Epithelial cell of prostate (primary cell): ENCODE results near the gene MYADML2.
"Not testable (repeated sequence)": the region's sequence is repeated elsewhere in the genome, so short reads cannot be mapped to it uniquely, and the experiment has no call there.

Experiments used
- DNase-seq: peaks from one replicate; pipeline ENCODE4 v3.0.0-alpha.2; 2011; ENCODE audit warnings: low read depth, low spot score
- H3K27ac ChIP-seq: fragments of 450-650 bp; 2 replicates; pipeline ENCODE4 v1.5.1; 2017; ENCODE audit warnings: mild to moderate bottlenecking

Gene MYADML2

GRCh38 chr17:81960130-81960958 is 13.3 kb upstream of the MYADML2 start:
- no peak for DNase-seq
- H3K27ac ChIP-seq: no peak overlapping the region

GRCh38 chr17:81959362-81960129 is 12.5 kb upstream of the MYADML2 start:
- H3K27ac ChIP-seq: no peak overlapping the region
- no peak for DNase-seq

- no peak overlapping the region for H3K27ac ChIP-seq
- DNase-seq: no peak
Observed at GRCh38 chr17:81958633-81959342, 11.8 kb upstream of the MYADML2 start.

GRCh38 chr17:81957691-81958432 is 10.8 kb upstream of the MYADML2 start:
- DNase-seq: no peak

GRCh38 chr17:81956607-81957589 is 9.9 kb upstream of the MYADML2 start:
- DNase-seq: no peak
- H3K27ac ChIP-seq: no peak overlapping the region

More at GRCh38 chr17:81957691-81958432, 10.8 kb upstream of the MYADML2 start:
- H3K27ac ChIP-seq: no peak overlapping the region

- H3K27ac ChIP-seq: no peak overlapping the region
- DNase-seq: no peak
Observed at GRCh38 chr17:81955756-81956544, 8.9 kb upstream of the MYADML2 start.

GRCh38 chr17:81955058-81955681 is 8.1 kb upstream of the MYADML2 start:
- no peak for DNase-seq
- no peak overlapping the region for H3K27ac ChIP-seq

- no peak for DNase-seq
- H3K27ac ChIP-seq: no peak overlapping the region
Observed at GRCh38 chr17:81954131-81955057, 7.4 kb upstream of the MYADML2 start.

GRCh38 chr17:81953443-81953842 is 6.4 kb upstream of the MYADML2 start:
- not testable (repeated sequence) for DNase-seq, H3K27ac ChIP-seq

GRCh38 chr17:81952792-81953228 is 5.8 kb upstream of the MYADML2 start:
- no peak overlapping the region for H3K27ac ChIP-seq
- DNase-seq: no peak

GRCh38 chr17:81951785-81952684 is 5.0 kb upstream of the MYADML2 start:
- DNase-seq: no peak
- no peak overlapping the region for H3K27ac ChIP-seq

- no peak for DNase-seq
- H3K27ac ChIP-seq: no peak overlapping the region
Observed at GRCh38 chr17:81950501-81950900, 3.5 kb upstream of the MYADML2 start.

- DNase-seq: no peak
Observed at GRCh38 chr17:81948635-81949378, 1.8 kb upstream of the MYADML2 start.

GRCh38 chr17:81944858-81945257 is 2.2 kb downstream of the MYADML2 start:
- DNase-seq: no peak
- H3K27ac ChIP-seq: no peak overlapping the region

More at GRCh38 chr17:81948635-81949378, 1.8 kb upstream of the MYADML2 start:
- no peak overlapping the region for H3K27ac ChIP-seq

- DNase-seq: no peak
- no peak overlapping the region for H3K27ac ChIP-seq
Observed at GRCh38 chr17:81942167-81942553, 4.9 kb downstream of the MYADML2 start.
